Ascending aorta (tissue), 2 donors: ENCODE data around the gene CD38. TPM values are rescaled to one million over a fixed set of nuclear protein-coding genes. Genes with fewer than 3 reads are reported as not detected.

Experiments
- DNase-seq, 2 donors: peaks; one replicate each; pipeline ENCODE4 v3.0.0-alpha.2; 2019; ENCODE audit warnings: low spot score in 2 of 2
- H3K27ac ChIP-seq, 2 donors: fragments of 200-600 bp; sonication (generic); one replicate each; pipeline ENCODE4 v1.5.1; 2016 to 2017; ENCODE audit warnings: mild to moderate bottlenecking in 1 of 2
- H3K27me3 ChIP-seq: fragments of 200-600 bp; sonication (generic); one replicate; pipeline ENCODE4 v1.5.1; 2017
- H3K36me3 ChIP-seq, 2 donors: fragments of 200-600 bp; sonication (generic); one replicate each; pipeline ENCODE4 v1.5.1; 2016
- H3K4me1 ChIP-seq, 2 donors: fragments of 200-600 bp; sonication (generic); one replicate each; pipeline ENCODE4 v1.5.1; 2016 to 2017; ENCODE audit warnings: mild to moderate bottlenecking in 1 of 2
- H3K4me3 ChIP-seq, 2 donors: fragments of 200-600 bp; sonication (generic); one replicate each; pipeline ENCODE4 v1.5.1; 2016 to 2017; ENCODE audit warnings: mild to moderate bottlenecking in 1 of 2
- H3K9me3 ChIP-seq, 2 donors: fragments of 200-600 bp; sonication (generic); one replicate each; pipeline ENCODE4 v1.5.1; 2016
- CTCF ChIP-seq, 3 experiments: fragments of 200-600 bp in 2 of 3; fragments of 450-650 bp in 1 of 3; sonication (generic) in 2 of 3; IDR thresholded peaks; one replicate each; pipeline ENCODE4 v1.5.1; 2016 to 2019; ENCODE audit warnings: antibody characterized with exemption in 3 of 3, mild to moderate bottlenecking in 1 of 3, moderate library complexity in 1 of 3
- intact Hi-C: fragments of 100-400 bp; cut with DNase I; formaldehyde crosslinking; loops from one replicate; pipeline ENCODE4 v1.15.1; 2023
- total RNA-seq: library from RNA; depleted of rRNA; stranded (reverse); fragments of >200 nt; gene quantifications from one replicate; pipeline ENCODE4 v1.1.0, GENCODE V29; 2016

The CD38 gene
- total RNA-seq, 1 donor from 2014 or later: 1.4 TPM

DNA sequence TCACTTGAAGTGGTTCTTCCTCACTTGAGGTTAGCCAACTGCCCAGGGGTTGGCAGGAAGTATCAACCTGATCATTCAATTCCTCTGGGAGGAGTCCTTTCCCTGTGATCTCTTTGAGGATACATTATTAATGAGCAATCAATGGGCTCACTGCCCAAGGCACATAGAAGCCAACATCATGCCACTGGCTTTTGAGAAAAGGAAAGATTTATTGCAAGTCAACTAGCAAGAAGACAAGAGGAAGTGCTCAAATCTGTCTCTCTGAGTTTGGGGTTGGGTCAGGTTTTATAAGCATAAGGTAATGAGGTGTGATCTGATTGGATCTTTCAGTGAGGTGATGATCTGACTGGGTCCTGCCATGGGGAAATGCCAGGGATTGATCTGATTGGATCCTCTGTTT is 120.8 kb downstream of the CD38 start:
- Histone ChIP-seq H3K36me3 (no peaks in the 10 kb centered on the region), H3K27me3 (no peaks in the 10 kb centered on the region), H3K4me3 (no peak overlapping the region), H3K27ac (no peak overlapping the region), H3K4me1 (no peaks in the 10 kb centered on the region), H3K9me3 (no peaks in the 10 kb centered on the region)
- DNase-seq: no peak
- intact Hi-C loops: no loop called here
- TF ChIP-seq CTCF (IDR thresholded peaks at IDR 0.05): no peak

DNA sequence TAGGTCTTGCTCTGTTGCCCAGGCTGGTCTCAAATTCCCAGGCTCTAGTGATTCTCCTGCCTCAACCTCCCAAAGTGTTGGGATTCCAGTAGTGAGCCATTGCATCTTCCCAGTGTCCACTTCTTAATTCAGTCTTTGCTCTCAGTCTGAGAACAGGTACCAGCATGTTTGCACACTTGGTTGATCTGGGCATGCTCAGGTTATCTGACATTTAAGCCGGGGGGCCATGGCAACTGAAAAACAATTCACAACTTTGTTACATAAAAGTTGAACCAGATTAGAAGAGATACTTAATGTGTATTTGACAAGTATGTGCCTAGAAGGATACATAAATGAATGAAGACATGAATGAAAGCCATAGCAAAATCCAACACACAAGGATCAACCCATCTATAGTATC is 121.4 kb downstream of the CD38 start:
- Histone ChIP-seq H3K27ac (no peak overlapping the region), H3K4me1 (no peaks in the 10 kb centered on the region), H3K4me3 (no peak overlapping the region), H3K9me3 (no peaks in the 10 kb centered on the region), H3K36me3 (no peaks in the 10 kb centered on the region), H3K27me3 (no peaks in the 10 kb centered on the region)
- no peak for DNase-seq
- intact Hi-C loops: no loop called here
- TF ChIP-seq CTCF (IDR thresholded peaks at IDR 0.05): no peak

DNA sequence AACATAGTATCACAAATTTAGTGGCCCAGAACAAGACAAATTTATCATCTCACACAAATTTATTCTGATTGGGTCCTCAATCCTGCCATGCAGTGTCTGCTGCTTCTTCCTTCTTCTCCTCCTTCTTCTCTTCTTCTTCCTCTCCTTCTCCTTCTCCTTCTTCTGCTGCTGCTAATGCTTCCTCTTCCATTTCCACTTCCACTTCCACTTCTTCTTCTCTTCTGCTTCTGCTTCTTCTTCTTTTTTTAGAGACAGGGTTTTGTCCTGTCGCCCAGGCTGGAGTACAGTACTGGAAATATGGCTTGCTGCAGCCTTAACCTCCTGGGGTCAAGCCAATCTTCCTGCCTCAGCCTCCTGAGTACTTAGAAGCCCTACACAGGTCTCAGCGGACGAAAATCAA is 122.9 kb downstream of the CD38 start:
- Histone ChIP-seq H3K27ac (no peak overlapping the region), H3K4me1 (no peaks in the 10 kb centered on the region), H3K9me3 (no peaks in the 10 kb centered on the region), H3K27me3 (no peaks in the 10 kb centered on the region), H3K36me3 (no peaks in the 10 kb centered on the region), H3K4me3 (no peak overlapping the region)
- intact Hi-C loops: no loop called here
- DNase-seq: no peak
- TF ChIP-seq CTCF (IDR thresholded peaks at IDR 0.05): no peak

GRCh38 chr4:15901998-15902397 is 123.9 kb downstream of the CD38 start:
- TF ChIP-seq CTCF (IDR thresholded peaks at IDR 0.05): no peak

GRCh38 chr4:15902746-15903145 is 124.6 kb downstream of the CD38 start:
- Histone ChIP-seq H3K9me3 (no peaks in the 10 kb centered on the region), H3K36me3 (no peaks in the 10 kb centered on the region), H3K27ac (no peak overlapping the region), H3K4me3 (no peak overlapping the region), H3K27me3 (no peaks in the 10 kb centered on the region), H3K4me1 (no peaks in the 10 kb centered on the region)
- TF ChIP-seq CTCF (IDR thresholded peaks at IDR 0.05): no peak
- no peak for DNase-seq
- intact Hi-C loops: no loop called here

More at GRCh38 chr4:15901998-15902397, 123.9 kb downstream of the CD38 start:
- Histone ChIP-seq H3K4me1 (no peaks in the 10 kb centered on the region), H3K36me3 (no peaks in the 10 kb centered on the region), H3K9me3 (no peaks in the 10 kb centered on the region), H3K27ac (no peak overlapping the region), H3K4me3 (no peak overlapping the region), H3K27me3 (no peaks in the 10 kb centered on the region)
- no peak for DNase-seq
- intact Hi-C loops: no loop called here

Other genes starting within 250 kb of the CD38 start
- 59.0 TPM for gene FBXL5, start 123.0 kb upstream of the CD38 start, total RNA-seq
- 34.9 TPM for gene FAM200B, start 96.5 kb upstream of the CD38 start, total RNA-seq
- gene BST1, start 75.3 kb upstream of the CD38 start, total RNA-seq: 22.7 TPM
- gene FGFBP1, start 160.4 kb downstream of the CD38 start, total RNA-seq: not detected
- not detected for gene FGFBP2, start 184.8 kb downstream of the CD38 start, total RNA-seq